ENCODE data around the gene LRRC36.

The LRRC36 gene

DNA sequence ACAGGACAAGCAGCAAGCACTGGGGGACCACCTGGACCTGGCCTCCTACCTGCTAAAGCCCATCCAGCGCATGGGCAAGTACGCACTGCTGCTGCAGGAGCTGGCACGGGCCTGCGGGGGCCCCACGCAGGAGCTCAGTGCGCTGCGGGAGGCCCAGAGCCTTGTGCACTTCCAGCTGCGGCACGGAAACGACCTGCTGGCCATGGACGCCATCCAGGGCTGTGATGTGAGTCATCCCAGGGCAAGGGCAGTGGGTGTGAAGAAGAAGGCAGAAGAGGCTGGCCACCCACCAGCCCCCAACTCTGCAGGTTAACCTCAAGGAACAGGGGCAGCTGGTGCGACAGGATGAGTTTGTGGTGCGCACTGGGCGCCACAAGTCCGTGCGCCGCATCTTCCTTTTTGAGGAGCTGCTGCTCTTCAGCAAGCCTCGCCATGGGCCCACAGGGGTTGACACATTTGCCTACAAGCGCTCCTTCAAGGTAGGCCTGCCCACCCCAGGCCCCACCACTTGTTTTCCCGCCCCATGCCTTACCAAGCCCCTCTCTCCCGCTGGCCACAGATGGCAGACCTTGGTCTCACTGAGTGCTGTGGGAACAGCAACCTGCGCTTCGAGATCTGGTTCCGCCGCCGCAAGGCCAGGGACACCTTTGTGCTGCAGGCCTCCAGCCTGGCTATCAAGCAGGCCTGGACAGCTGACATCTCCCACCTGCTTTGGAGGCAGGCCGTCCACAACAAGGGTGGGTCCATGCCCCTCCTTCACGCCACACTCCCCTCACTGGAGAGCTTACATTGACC is 40.0 kb upstream of the LRRC36 start:
- Histone ChIP-seq H3K27me3 (ENCODE audit: low read length) (no peaks in the 10 kb centered on the region), H3K27ac (ENCODE audit: low read depth, low read length) (no peak overlapping the region), H3K9ac (ENCODE audit: low read length) (no peak overlapping the region), H3K36me3 (ENCODE audit: low read length) (no peaks in the 10 kb centered on the region), H3F3A (ENCODE audit: insufficient read depth) (no peaks in the 10 kb centered on the region), H3K9me2 (replicated peaks; ENCODE audit: insufficient read depth, low read length) (no peaks in the 10 kb centered on the region), H2AFZ (ENCODE audit: low read depth, low read length, severe bottlenecking) (no peak overlapping the region), H3K4me3 (ENCODE audit: insufficient read depth, low read length, poor library complexity, severe bottlenecking) (no peak overlapping the region), H3K9me3 (ENCODE audit: insufficient read depth, low read length) (no peaks in the 10 kb centered on the region), H3K4me2 (ENCODE audit: low read depth, low read length, poor library complexity, severe bottlenecking) (no peak overlapping the region), H4K20me1 (ENCODE audit: low read depth, low read length) (no peaks in the 10 kb centered on the region), H3K79me2 (ENCODE audit: insufficient read depth, low read length) (no peaks in the 10 kb centered on the region)
- no peak for TF ChIP-seq EZH2phosphoT487 (conservative IDR thresholded peaks at IDR 0.05; ENCODE audit: low read length)
- TF ChIP-seq, protein P1, sequence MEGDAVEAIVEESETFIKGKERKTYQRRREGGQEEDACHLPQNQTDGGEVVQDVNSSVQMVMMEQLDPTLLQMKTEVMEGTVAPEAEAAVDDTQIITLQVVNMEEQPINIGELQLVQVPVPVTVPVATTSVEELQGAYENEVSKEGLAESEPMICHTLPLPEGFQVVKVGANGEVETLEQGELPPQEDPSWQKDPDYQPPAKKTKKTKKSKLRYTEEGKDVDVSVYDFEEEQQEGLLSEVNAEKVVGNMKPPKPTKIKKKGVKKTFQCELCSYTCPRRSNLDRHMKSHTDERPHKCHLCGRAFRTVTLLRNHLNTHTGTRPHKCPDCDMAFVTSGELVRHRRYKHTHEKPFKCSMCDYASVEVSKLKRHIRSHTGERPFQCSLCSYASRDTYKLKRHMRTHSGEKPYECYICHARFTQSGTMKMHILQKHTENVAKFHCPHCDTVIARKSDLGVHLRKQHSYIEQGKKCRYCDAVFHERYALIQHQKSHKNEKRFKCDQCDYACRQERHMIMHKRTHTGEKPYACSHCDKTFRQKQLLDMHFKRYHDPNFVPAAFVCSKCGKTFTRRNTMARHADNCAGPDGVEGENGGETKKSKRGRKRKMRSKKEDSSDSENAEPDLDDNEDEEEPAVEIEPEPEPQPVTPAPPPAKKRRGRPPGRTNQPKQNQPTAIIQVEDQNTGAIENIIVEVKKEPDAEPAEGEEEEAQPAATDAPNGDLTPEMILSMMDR (IDR thresholded peaks at IDR 0.05; ENCODE audit: insufficient read depth, low read length, poor library complexity, severe bottlenecking): no peak

DNA sequence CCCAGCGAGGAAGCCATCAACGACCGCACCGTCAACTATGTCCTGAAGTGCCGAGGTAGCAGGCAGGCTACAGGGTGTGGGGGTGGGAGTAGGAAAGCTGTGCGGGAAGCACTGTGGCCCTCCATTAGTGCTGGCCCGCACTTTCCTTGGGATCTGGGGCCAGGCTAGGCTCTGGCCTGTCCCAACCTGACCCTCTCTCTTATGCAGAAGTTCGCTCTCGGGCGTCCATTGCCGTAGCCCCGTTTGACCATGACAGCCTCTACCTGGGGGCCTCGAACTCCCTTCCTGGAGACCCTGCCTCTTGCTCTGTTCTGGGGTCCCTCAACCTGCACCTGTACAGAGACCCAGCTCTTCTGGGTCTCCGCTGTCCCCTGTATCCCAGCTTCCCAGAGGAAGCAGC is 38.7 kb upstream of the LRRC36 start:
- TF ChIP-seq, protein P1 (IDR thresholded peaks at IDR 0.05; ENCODE audit: insufficient read depth, low read length, poor library complexity, severe bottlenecking): no peak
- TF ChIP-seq EZH2phosphoT487 (conservative IDR thresholded peaks at IDR 0.05; ENCODE audit: low read length): no peak
- no peaks in the 10 kb centered on the region for H4K20me1 ChIP-seq (ENCODE audit: low read depth, low read length)
- H3K27me3 ChIP-seq (ENCODE audit: low read length): no peaks in the 10 kb centered on the region
- H3K9ac ChIP-seq (ENCODE audit: low read length): no peak overlapping the region
- no peaks in the 10 kb centered on the region for H3K9me3 ChIP-seq (ENCODE audit: insufficient read depth, low read length)
- H3K27ac ChIP-seq (ENCODE audit: low read depth, low read length): no peak overlapping the region
- no peaks in the 10 kb centered on the region for H3F3A ChIP-seq (ENCODE audit: insufficient read depth)
- H3K9me2 ChIP-seq (replicated peaks; ENCODE audit: insufficient read depth, low read length): no peaks in the 10 kb centered on the region
- H3K79me2 ChIP-seq (ENCODE audit: insufficient read depth, low read length): no peaks in the 10 kb centered on the region
- H3K36me3 ChIP-seq (ENCODE audit: low read length): no peaks in the 10 kb centered on the region
- H3K4me3 ChIP-seq (ENCODE audit: insufficient read depth, low read length, poor library complexity, severe bottlenecking): no peak overlapping the region
- H2AFZ ChIP-seq (ENCODE audit: low read depth, low read length, severe bottlenecking): no peak overlapping the region
- H3K4me2 ChIP-seq (ENCODE audit: low read depth, low read length, poor library complexity, severe bottlenecking): no peak overlapping the region

DNA sequence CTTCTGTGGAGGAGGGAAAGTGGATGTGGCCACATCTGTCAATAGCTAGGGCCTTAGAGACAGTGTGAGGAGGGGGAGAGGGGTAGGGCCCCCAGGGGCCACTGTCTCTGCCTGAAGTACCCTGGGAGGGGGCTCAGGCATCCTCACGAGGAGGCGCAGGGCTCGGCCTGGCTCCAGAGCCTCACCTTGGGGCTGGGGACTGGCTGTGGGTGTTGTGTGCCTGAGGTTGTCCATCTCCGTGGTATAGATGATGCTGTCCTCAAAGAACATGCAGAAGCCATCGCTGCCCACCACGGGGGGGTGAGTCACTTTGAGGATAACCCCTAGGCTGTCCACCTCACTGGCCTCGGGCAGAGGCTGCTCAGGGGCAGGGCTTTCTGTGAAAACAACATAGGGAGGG is 35.2 kb upstream of the LRRC36 start:
- no peaks in the 10 kb centered on the region for H3K9me2 ChIP-seq (replicated peaks; ENCODE audit: insufficient read depth, low read length)
- no peak overlapping the region for H3K4me2 ChIP-seq (ENCODE audit: low read depth, low read length, poor library complexity, severe bottlenecking)
- H3K27ac ChIP-seq (ENCODE audit: low read depth, low read length): no peak overlapping the region
- H3K36me3 ChIP-seq (ENCODE audit: low read length): no peaks in the 10 kb centered on the region
- TF ChIP-seq, protein P1 (IDR thresholded peaks at IDR 0.05; ENCODE audit: insufficient read depth, low read length, poor library complexity, severe bottlenecking): no peak
- no peaks in the 10 kb centered on the region for H3F3A ChIP-seq (ENCODE audit: insufficient read depth)
- H4K20me1 ChIP-seq (ENCODE audit: low read depth, low read length): no peaks in the 10 kb centered on the region
- H2AFZ ChIP-seq (ENCODE audit: low read depth, low read length, severe bottlenecking): no peak overlapping the region
- H3K79me2 ChIP-seq (ENCODE audit: insufficient read depth, low read length): no peaks in the 10 kb centered on the region
- H3K9ac ChIP-seq (ENCODE audit: low read length): no peak overlapping the region
- no peak overlapping the region for H3K4me3 ChIP-seq (ENCODE audit: insufficient read depth, low read length, poor library complexity, severe bottlenecking)
- H3K27me3 ChIP-seq (ENCODE audit: low read length): no peaks in the 10 kb centered on the region
- H3K9me3 ChIP-seq (ENCODE audit: insufficient read depth, low read length): no peaks in the 10 kb centered on the region

Data from SU-DHL-6 (cell line).